AG10803 (cell line): Measurements from ENCODE around the gene TTC23L.
A peak's percentile ranks its signal among the peaks of the same experiment; 100 is the strongest.

Experiments
- DNase-seq: peaks from one replicate; pipeline ENCODE4 v3.0.0; 2010; ENCODE audit warnings: low read depth
- H3K4me3 ChIP-seq: 2 replicates; pipeline ENCODE4 v1.5.1; 2011; ENCODE audit warnings: mild to moderate bottlenecking, low read length, control low read depth
- CTCF ChIP-seq: conservative IDR thresholded peaks from 2 replicates; pipeline ENCODE4 v1.5.1; 2011; ENCODE audit warnings: mild to moderate bottlenecking, low read length, control low read depth, inconsistent platforms

The TTC23L gene

GRCh38 chr5:34833976-34834793 is 4.8 kb upstream of the TTC23L start:
- TF ChIP-seq CTCF = 0 out of 2 replicates have a peak, but pooled peaks have one; percentile 16
- no peak overlapping the region for H3K4me3 ChIP-seq
- peak; percentile 63 for DNase-seq

- DNase-seq = no peak
- TF ChIP-seq CTCF = no peak
- H3K4me3 ChIP-seq = no peak overlapping the region
These were observed 4.2 kb upstream of the TTC23L start for GRCh38 chr5:34834794-34835089.

GRCh38 chr5:34835664-34836063 is 3.3 kb upstream of the TTC23L start:
- no peak for TF ChIP-seq CTCF
- no peak for DNase-seq
- H3K4me3 ChIP-seq = no peak overlapping the region

- DNase-seq = no peak
- no peak overlapping the region for H3K4me3 ChIP-seq
- no peak for TF ChIP-seq CTCF
These were observed 2.9 kb downstream of the TTC23L start for GRCh38 chr5:34841816-34842215.

GRCh38 chr5:34842554-34842953 is 3.6 kb downstream of the TTC23L start:
- no peak overlapping the region for H3K4me3 ChIP-seq
- DNase-seq = no peak
- no peak for TF ChIP-seq CTCF

GRCh38 chr5:34843497-34843896 is 4.5 kb downstream of the TTC23L start:
- TF ChIP-seq CTCF = no peak
- peak; percentile 46 for DNase-seq
- H3K4me3 ChIP-seq = no peak overlapping the region

- no peak for TF ChIP-seq CTCF
- DNase-seq = no peak
- no peak overlapping the region for H3K4me3 ChIP-seq
These were observed 5.1 kb downstream of the TTC23L start for GRCh38 chr5:34844106-34844505.
